TTC549 (cell line): ENCODE results near the gene SMU1.
"Not testable (repeated sequence)": the region's sequence is repeated elsewhere in the genome, so short reads cannot be mapped to it uniquely, and the experiment has no call there.

Experiments used
- FAIRE-seq: peaks from 2 replicates; lab custom pipeline; 2012; peaks lifted over from hg19 to GRCh38; lab: Jason Lieb, UNC

The SMU1 gene

DNA sequence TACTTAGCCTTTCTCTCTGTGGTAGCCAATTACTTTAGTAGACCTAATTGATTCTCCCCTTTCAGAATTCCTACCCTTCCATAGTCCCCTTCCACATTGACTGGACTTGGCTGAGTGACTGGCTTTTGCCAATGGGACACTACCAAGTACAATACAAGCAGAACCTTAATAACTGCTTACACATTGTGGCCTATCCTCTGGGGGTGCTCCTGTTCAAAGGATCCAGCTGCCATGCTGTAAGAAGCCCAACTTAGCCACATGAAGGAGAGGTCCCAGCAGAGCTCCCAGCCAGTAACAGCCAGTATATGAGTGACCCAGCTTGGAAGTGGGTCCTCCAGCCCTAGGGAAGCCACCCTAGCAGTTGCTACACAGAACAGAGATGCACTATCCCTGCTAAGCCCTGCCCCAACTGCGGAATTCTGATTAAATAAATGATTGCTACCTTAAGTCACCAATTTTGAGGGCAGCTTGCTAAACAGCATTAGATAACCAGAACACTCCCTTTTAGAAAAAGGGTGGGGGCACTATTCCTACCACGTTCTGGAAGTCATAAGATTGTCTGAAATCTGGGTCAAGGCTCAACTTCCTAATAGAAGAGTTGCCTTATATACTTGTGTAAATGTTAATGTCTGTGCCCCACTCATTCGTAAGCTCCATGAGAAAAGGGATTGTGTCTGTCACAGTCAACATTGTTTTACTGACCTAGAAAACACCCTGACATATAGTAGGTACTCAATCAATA is 64.0 kb downstream of the SMU1 start:
- no peak for FAIRE-seq

DNA sequence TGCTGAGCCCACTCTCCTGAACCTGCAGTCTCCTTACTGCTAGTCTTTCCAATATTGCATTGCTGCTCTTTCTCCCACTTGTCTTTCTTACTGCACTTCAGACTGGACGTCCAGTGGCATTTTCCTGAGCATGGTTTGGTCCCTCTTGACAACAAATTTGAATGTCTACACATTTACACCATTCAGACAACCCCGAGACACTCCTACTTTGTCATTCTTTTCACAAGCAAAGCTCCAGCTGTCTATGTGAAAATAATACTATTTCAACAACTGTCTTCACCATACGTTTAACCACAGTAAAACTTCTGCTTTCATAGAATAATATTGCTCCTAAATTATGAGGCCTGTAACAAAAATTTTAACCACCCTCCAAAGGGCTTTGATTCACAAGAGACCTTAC is 64.6 kb downstream of the SMU1 start:
- FAIRE-seq, result no peak

DNA sequence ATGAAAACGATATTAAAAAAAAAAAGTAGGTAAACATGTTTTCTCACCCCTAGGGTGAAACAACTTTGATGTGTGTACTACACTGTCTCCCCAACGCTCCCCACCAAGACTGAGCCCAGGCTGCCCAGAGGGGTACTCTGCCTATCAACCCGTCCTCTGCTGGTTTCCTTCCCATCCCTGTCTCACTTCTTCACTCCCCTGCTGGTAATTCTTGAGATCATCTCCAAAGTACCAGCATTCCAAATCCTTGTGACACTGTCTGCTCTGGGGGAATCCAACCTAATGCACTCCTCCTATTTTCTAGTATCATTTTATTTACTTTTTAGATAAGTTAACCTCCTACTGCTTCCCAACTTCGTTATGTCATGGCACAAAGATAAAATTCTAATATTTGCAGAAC is 68.7 kb downstream of the SMU1 start:
- FAIRE-seq, result no peak

DNA sequence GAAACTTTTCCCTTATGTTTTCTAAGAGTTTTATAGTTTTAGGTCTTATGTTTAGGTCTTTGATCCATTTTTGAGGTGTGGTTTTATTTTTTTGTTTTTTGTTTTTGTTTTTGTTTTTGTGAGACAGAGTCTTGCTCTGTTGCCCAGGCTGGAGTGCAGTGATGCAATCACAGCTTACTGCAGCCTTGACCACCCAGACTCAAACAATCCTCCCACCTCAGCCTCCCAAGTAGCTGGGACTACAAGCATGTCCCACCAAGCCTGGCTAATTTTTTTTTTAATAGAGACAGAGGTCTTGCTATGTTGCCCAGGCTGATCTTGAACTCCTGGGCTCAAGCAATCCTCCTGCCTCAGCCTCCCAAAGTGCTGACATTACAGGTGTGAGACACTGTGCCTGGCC is 71.1 kb downstream of the SMU1 start:
- FAIRE-seq, result not testable (repeated sequence)

DNA sequence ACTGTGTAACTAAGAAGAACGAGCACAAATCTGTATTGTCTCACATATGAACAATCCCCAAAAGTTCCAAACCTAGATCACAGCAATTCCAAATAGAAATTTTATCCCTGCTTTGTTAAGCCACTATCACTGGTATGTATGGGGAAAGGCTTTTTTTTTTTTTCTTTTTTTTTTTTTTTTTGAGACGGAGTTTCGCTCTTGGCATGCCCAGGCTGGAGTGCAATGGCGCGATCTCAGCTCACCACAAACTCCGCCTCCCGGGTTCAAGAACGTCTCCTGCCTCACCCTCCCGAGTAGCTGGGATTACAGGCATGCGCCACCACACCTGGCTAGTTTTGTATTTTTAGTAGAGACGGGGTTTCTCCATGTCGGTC is 75.8 kb downstream of the SMU1 start:
- FAIRE-seq, result not testable (repeated sequence)

DNA sequence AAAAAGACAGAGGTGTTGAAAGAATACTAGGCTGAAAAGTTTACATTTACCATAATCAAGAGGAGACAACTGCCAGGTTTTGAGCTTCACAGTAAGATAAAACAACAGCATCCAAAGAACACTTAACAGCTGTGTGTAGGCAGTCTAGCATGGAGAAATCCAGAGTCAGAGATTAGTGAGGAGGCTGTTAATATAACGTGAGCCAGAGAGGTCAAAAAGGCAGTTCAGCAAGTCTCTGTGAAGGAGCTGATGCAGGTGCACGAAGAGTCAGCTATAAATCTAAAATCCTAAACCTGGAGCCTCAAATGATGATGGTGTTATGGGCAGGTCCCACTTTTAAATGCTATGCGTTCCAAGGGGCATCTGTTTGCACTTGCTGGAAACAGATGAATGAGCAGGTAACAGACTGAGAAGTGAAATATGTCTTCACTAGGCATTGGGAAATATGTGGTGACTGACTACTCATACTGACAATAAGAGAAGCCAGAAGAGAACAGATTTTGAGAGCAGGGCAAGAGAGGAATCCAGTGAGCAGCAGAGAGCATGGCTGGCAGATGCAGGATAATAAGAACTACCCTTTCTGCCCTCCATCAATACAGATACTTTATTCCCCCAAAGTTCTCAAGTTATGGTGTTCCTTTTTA is 83.8 kb downstream of the SMU1 start:
- FAIRE-seq, result no peak

DNA sequence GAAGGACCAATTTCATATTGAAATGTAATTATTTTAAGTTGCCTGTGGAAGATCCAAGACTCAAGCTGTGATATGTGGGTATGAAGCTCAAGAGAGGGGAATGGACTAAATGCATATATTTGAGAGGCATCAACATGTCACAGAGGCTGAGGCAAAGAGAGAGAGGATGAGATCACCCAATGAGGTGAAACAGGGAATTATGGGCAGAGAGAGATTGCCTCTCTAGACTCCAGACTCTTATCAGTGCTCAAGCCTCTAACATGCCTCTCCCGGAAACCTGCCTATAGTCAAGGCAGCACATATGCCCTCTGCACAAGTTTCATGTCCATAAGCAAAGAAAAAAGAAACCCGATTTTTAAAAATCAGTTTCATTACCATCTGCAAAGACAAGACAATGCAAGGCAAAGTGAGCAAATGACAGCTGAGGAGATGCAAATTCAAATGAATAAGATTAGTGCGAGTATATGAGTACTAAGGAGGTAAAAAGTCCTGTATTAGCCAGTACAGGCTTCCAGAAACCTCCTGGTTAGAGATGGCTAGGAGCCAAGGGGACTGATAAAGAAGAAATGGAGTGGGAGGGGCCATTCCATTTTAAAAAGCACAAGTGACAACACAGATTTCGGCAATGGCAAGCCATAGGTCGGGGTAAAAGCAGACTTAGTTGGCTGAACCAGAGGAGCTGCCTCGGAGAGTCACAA is 84.4 kb downstream of the SMU1 start:
- no peak for FAIRE-seq
